Measurements from ENCODE around the gene KIN.

GRCh38 chr10:7787857-7788638 is at the start of gene KIN, which contains the start of gene ATP5F1C:
- TF ChIP-seq CTCF (IDR thresholded peaks at IDR 0.05) (no peak), POLR2A (IDR thresholded peaks at IDR 0.05) (peak; percentile 61 to 70), POLR2AphosphoS5 (IDR thresholded peaks at IDR 0.05) (peak; percentile 79), EP300 (IDR thresholded peaks at IDR 0.05) (no peak)

Measured in gastroesophageal sphincter (tissue), 3 donors.